ENCODE results near the gene OR10A3.

DNA sequence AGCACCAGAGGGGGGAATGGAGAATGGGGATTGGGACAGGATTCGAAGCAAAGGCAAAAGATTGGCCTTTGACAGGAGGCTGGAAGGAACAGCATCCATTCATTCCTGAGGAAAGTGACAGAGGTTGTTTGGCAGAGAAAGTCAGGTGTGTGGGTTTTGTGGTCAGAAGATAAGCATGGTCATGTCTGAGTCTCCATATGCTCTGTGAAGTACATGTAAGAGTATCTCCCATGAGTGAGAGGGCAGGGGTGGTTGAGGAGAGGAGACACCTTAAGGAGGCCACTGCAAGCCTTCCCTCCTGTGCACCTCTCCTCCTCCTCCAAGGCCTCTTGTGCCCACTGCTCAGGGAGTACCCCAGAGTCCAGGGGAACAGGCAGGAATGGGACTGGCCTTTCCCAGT is 25.6 kb upstream of the OR10A3 start:
- TF ChIP-seq, protein P1, sequence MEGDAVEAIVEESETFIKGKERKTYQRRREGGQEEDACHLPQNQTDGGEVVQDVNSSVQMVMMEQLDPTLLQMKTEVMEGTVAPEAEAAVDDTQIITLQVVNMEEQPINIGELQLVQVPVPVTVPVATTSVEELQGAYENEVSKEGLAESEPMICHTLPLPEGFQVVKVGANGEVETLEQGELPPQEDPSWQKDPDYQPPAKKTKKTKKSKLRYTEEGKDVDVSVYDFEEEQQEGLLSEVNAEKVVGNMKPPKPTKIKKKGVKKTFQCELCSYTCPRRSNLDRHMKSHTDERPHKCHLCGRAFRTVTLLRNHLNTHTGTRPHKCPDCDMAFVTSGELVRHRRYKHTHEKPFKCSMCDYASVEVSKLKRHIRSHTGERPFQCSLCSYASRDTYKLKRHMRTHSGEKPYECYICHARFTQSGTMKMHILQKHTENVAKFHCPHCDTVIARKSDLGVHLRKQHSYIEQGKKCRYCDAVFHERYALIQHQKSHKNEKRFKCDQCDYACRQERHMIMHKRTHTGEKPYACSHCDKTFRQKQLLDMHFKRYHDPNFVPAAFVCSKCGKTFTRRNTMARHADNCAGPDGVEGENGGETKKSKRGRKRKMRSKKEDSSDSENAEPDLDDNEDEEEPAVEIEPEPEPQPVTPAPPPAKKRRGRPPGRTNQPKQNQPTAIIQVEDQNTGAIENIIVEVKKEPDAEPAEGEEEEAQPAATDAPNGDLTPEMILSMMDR (IDR thresholded peaks at IDR 0.05) = no peak
- TF ChIP-seq EP300 (IDR thresholded peaks at IDR 0.05) = no peak
